ENCODE measurements around the gene CSAD.

- TF ChIP-seq, protein P1, sequence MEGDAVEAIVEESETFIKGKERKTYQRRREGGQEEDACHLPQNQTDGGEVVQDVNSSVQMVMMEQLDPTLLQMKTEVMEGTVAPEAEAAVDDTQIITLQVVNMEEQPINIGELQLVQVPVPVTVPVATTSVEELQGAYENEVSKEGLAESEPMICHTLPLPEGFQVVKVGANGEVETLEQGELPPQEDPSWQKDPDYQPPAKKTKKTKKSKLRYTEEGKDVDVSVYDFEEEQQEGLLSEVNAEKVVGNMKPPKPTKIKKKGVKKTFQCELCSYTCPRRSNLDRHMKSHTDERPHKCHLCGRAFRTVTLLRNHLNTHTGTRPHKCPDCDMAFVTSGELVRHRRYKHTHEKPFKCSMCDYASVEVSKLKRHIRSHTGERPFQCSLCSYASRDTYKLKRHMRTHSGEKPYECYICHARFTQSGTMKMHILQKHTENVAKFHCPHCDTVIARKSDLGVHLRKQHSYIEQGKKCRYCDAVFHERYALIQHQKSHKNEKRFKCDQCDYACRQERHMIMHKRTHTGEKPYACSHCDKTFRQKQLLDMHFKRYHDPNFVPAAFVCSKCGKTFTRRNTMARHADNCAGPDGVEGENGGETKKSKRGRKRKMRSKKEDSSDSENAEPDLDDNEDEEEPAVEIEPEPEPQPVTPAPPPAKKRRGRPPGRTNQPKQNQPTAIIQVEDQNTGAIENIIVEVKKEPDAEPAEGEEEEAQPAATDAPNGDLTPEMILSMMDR (IDR thresholded peaks at IDR 0.05): no peak
- no peak for TF ChIP-seq EZH2 (IDR thresholded peaks at IDR 0.05; ENCODE audit: borderline replicate concordance, insufficient read depth, low read depth, low read length, poor library complexity, severe bottlenecking)
These were observed 61.9 kb downstream of the CSAD start for GRCh38 chr12:53118751-53119300.
